DND-41 (cell line): ENCODE results near the gene BFAR.

Source experiments
- ATAC-seq: fragments of 200-7000 bp; cut with Tn5 transposase; 3 replicates; pipeline ENCODE4 v1.9.1; 2021; ENCODE audit warnings: low read depth; ENCODE audit not compliant: insufficient read depth
- DNase-seq: peaks from one replicate; pipeline ENCODE4 v3.0.0-alpha.2; 2020
- H2AFZ ChIP-seq: 2 replicates; pipeline ENCODE4 v1.6.0; 2012; ENCODE audit warnings: low read depth, low read length
- H3K27ac ChIP-seq: 2 replicates; pipeline ENCODE4 v1.5.1; 2012; ENCODE audit warnings: low read length, inconsistent platforms
- H3K27me3 ChIP-seq: fragments of 200-600 bp; sonication (generic); 2 replicates; pipeline ENCODE4 v1.6.0; 2012; ENCODE audit warnings: low read length, mild to moderate bottlenecking, inconsistent platforms; ENCODE audit not compliant: insufficient read depth, poor library complexity
- H3K36me3 ChIP-seq: 2 replicates; pipeline ENCODE4 v1.5.1; 2012; ENCODE audit warnings: low read length, inconsistent platforms; ENCODE audit not compliant: insufficient read depth
- H3K4me1 ChIP-seq: 2 replicates; pipeline ENCODE4 v1.5.1; 2012; ENCODE audit warnings: mild to moderate bottlenecking, low read length; ENCODE audit not compliant: insufficient read depth
- H3K4me2 ChIP-seq: 2 replicates; pipeline ENCODE4 v1.6.0; 2012; ENCODE audit warnings: mild to moderate bottlenecking, moderate library complexity, low read length, inconsistent platforms; ENCODE audit not compliant: insufficient read depth
- H3K4me3 ChIP-seq, 2 experiments: fragments of 200-600 bp in 1 of 2; shearing (Covaris generic) in 1 of 2; 2 replicates each; pipeline ENCODE4 v1.5.1; 2012 to 2016; ENCODE audit warnings: inconsistent platforms in 2 of 2, low read length in 2 of 2, mild to moderate bottlenecking in 2 of 2, low read depth in 1 of 2, moderate library complexity in 1 of 2
- H3K79me2 ChIP-seq: 2 replicates; pipeline ENCODE4 v1.6.0; 2012; ENCODE audit warnings: low read length, inconsistent platforms; ENCODE audit not compliant: insufficient read depth
- H3K9ac ChIP-seq: 2 replicates; pipeline ENCODE4 v1.6.0; 2012; ENCODE audit warnings: low read depth, mild to moderate bottlenecking, inconsistent platforms, low read length, moderate library complexity
- H3K9me3 ChIP-seq: 2 replicates; pipeline ENCODE4 v1.5.1; 2012; ENCODE audit warnings: low read length, moderate library complexity, mild to moderate bottlenecking, inconsistent platforms; ENCODE audit not compliant: insufficient read depth, severe bottlenecking
- H4K20me1 ChIP-seq: 2 replicates; pipeline ENCODE4 v1.6.0; 2012; ENCODE audit warnings: low read length; ENCODE audit not compliant: insufficient read depth
- CTCF ChIP-seq: IDR thresholded peaks from 2 replicates; pipeline ENCODE4 v1.5.1; 2012; ENCODE audit warnings: borderline replicate concordance, low read length, moderate library complexity, mild to moderate bottlenecking; ENCODE audit not compliant: poor library complexity, severe bottlenecking; ENCODE audit errors: extremely low read depth
- EZH2 ChIP-seq: IDR thresholded peaks from 3 replicates; pipeline ENCODE4 v1.6.1; 2012; ENCODE audit warnings: borderline replicate concordance, low read depth, mild to moderate bottlenecking, moderate library complexity, low read length, inconsistent platforms; ENCODE audit not compliant: severe bottlenecking

Gene BFAR

GRCh38 chr16:14608111-14608566 is 24.6 kb upstream of the BFAR start:
- TF ChIP-seq EZH2 (no peak), CTCF (no peak)
- Histone ChIP-seq H3K4me2 (no peak overlapping the region), H3K4me3 (no peak overlapping the region), H4K20me1 (no peaks in the 10 kb centered on the region; the same call in 1 of the 2 replicates), H3K9ac (no peak overlapping the region), H3K27ac (no peak overlapping the region), H3K4me1 (no peaks in the 10 kb centered on the region), H3K9me3 (no peaks in the 10 kb centered on the region), H2AFZ (no peak overlapping the region), H3K79me2 (0 out of 2 replicates have a peak, but pooled peaks cover 2% of the 10 kb centered on the region), H3K36me3 (peaks cover 84% of the 10 kb centered on the region), H3K27me3 (no peaks in the 10 kb centered on the region)
- ATAC-seq (no peak), DNase-seq (no peak)

GRCh38 chr16:14608604-14609003 is 24.1 kb upstream of the BFAR start:
- no peak overlapping the region for H3K4me2 ChIP-seq
- TF ChIP-seq EZH2 (no peak), CTCF (no peak)
- H3K4me1 ChIP-seq, result no peaks in the 10 kb centered on the region
- no peak overlapping the region for H3K4me3 ChIP-seq
- H3K9ac ChIP-seq, result no peak overlapping the region
- H3K27ac ChIP-seq, result no peak overlapping the region
- H3K79me2 ChIP-seq, result 0 out of 2 replicates have a peak, but pooled peaks cover under 1% of the 10 kb centered on the region
- H3K9me3 ChIP-seq, result no peaks in the 10 kb centered on the region
- peaks cover 84% of the 10 kb centered on the region for H3K36me3 ChIP-seq
- H3K27me3 ChIP-seq, result no peaks in the 10 kb centered on the region
- DNase-seq (no peak), ATAC-seq (no peak)
- no peak overlapping the region for H2AFZ ChIP-seq
- no peaks in the 10 kb centered on the region for H4K20me1 ChIP-seq

- Histone ChIP-seq H3K4me2 (no peak overlapping the region), H3K4me3 (no peak overlapping the region), H3K4me1 (no peaks in the 10 kb centered on the region), H3K9me3 (no peaks in the 10 kb centered on the region), H3K27me3 (no peaks in the 10 kb centered on the region), H2AFZ (no peak overlapping the region), H3K9ac (no peak overlapping the region), H3K79me2 (0 out of 2 replicates have a peak, but pooled peaks cover 3% of the 10 kb centered on the region), H4K20me1 (no peaks in the 10 kb centered on the region), H3K27ac (no peak overlapping the region), H3K36me3 (peaks cover 87% of the 10 kb centered on the region)
- no peak for DNase-seq
- no peak for TF ChIP-seq EZH2
- no peak for TF ChIP-seq CTCF
- ATAC-seq, result no peak
Observed at GRCh38 chr16:14609716-14610115, 23.0 kb upstream of the BFAR start.
